Osteoblast (primary cell): ENCODE results near the gene TALDO1. TPM values are rescaled to one million over a fixed set of nuclear protein-coding genes. Genes with fewer than 3 reads are reported as not detected.

Source experiments
- DNase-seq: peaks from one replicate; pipeline ENCODE4 v3.0.0; 2011; ENCODE audit warnings: low spot score, mixed read lengths; ENCODE audit not compliant: insufficient read length; ENCODE audit errors: missing footprints
- H2AFZ ChIP-seq: 2 replicates; pipeline ENCODE4 v1.6.0; 2011; ENCODE audit warnings: mild to moderate bottlenecking, low read length
- H3K27ac ChIP-seq: 2 replicates; pipeline ENCODE4 v1.5.1; 2011; ENCODE audit warnings: mild to moderate bottlenecking, low read depth, low read length, moderate library complexity
- H3K27me3 ChIP-seq: 2 replicates; pipeline ENCODE4 v1.6.0; 2012; ENCODE audit warnings: mild to moderate bottlenecking, control low read depth, inconsistent platforms, low read length, moderate library complexity; ENCODE audit not compliant: insufficient read depth
- H3K36me3 ChIP-seq: 2 replicates; pipeline ENCODE4 v1.5.1; 2011; ENCODE audit warnings: mild to moderate bottlenecking, low read length, control low read depth, moderate library complexity; ENCODE audit not compliant: insufficient read depth
- H3K4me1 ChIP-seq: 2 replicates; pipeline ENCODE4 v1.5.1; 2011; ENCODE audit warnings: mild to moderate bottlenecking, low read length, control low read depth, moderate library complexity; ENCODE audit not compliant: insufficient read depth
- H3K4me2 ChIP-seq: 2 replicates; pipeline ENCODE4 v1.6.0; 2011; ENCODE audit warnings: mild to moderate bottlenecking, low read length; ENCODE audit not compliant: insufficient read depth
- H3K4me3 ChIP-seq: fragments of 200-600 bp; sonication (generic); 3 replicates; pipeline ENCODE4 v1.5.1; 2012; ENCODE audit warnings: mild to moderate bottlenecking, low read length, inconsistent platforms; ENCODE audit not compliant: insufficient read depth
- H3K79me2 ChIP-seq: 2 replicates; pipeline ENCODE4 v1.6.0; 2012; ENCODE audit warnings: mild to moderate bottlenecking, low read length, control low read depth, inconsistent platforms; ENCODE audit not compliant: insufficient read depth
- H3K9me3 ChIP-seq: 2 replicates; pipeline ENCODE4 v1.5.1; 2011; ENCODE audit warnings: low read depth, low read length, control low read depth
- H4K20me1 ChIP-seq: 2 replicates; pipeline ENCODE4 v1.6.0; 2012; ENCODE audit warnings: mild to moderate bottlenecking, low read length, control low read depth; ENCODE audit not compliant: insufficient read depth
- total RNA-seq: library from RNA; depleted of rRNA; stranded (reverse); fragments of >200 nt; gene quantifications from 2 replicates; pipeline ENCODE4 v1.2.3, GENCODE V29; 2012
- TF ChIP-seq, protein P1 (sequence below): IDR thresholded peaks from 2 replicates; pipeline ENCODE4 v1.5.1; 2011; ENCODE audit warnings: mild to moderate bottlenecking, low read depth, low read length, moderate library complexity; ENCODE audit errors: extremely low read depth

TALDO1 gene
- total RNA-seq, 1 donor: 204 TPM

DNA sequence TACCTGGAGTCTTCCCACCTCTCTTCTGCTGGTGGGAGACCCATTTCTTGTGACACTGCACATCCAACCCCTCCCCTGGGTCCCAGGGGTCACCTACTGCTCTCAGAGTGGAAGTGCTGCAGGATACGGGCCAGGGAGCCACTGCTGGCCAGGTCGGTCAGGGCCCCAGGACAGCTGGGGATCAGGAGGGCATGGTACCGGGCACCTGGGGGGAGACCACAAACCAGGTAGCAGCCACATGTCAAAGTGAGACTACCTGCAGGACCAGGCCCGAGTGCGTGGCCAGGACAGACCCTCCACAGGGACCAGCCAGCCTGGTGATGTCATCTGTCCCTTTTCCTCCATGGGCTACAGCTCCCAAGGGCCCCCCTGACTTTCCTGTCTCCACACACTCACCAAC, 26.2 kb downstream of the TALDO1 start:
- H3K4me1 ChIP-seq: peaks cover 20% of the 10 kb centered on the region
- H3K27me3 ChIP-seq: no peaks in the 10 kb centered on the region
- H3K4me2 ChIP-seq: no peak overlapping the region
- H3K79me2 ChIP-seq: peaks cover 80% of the 10 kb centered on the region
- no peak overlapping the region for H3K4me3 ChIP-seq
- no peak overlapping the region for H3K27ac ChIP-seq
- H3K36me3 ChIP-seq: peaks cover 42% of the 10 kb centered on the region
- TF ChIP-seq, protein P1, sequence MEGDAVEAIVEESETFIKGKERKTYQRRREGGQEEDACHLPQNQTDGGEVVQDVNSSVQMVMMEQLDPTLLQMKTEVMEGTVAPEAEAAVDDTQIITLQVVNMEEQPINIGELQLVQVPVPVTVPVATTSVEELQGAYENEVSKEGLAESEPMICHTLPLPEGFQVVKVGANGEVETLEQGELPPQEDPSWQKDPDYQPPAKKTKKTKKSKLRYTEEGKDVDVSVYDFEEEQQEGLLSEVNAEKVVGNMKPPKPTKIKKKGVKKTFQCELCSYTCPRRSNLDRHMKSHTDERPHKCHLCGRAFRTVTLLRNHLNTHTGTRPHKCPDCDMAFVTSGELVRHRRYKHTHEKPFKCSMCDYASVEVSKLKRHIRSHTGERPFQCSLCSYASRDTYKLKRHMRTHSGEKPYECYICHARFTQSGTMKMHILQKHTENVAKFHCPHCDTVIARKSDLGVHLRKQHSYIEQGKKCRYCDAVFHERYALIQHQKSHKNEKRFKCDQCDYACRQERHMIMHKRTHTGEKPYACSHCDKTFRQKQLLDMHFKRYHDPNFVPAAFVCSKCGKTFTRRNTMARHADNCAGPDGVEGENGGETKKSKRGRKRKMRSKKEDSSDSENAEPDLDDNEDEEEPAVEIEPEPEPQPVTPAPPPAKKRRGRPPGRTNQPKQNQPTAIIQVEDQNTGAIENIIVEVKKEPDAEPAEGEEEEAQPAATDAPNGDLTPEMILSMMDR: no peak
- peaks cover 58% of the 10 kb centered on the region for H4K20me1 ChIP-seq
- no peaks in the 10 kb centered on the region for H3K9me3 ChIP-seq
- peak; percentile 62 for DNase-seq
- H2AFZ ChIP-seq: no peak overlapping the region

DNA sequence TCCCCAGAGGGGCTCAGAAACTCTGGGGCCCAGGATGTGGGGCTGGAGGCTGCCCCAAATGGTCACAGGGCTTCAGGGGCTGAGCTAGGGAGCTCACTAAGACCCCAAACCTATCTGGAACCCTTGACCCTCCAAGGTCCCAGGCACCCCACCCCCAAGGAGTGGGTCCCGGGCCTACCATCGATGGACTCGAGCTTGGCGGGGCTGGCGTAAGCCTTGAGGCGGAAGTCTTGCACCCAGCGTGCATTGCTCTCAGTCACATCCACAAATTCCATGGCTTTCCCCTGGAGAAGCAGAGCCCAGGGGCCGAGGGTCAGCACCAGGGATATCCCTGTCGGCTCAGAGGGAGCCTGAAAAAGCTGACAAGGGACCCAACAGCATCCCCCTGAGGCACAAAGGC, 26.6 kb downstream of the TALDO1 start:
- Histone ChIP-seq H3K4me1 (peaks cover 20% of the 10 kb centered on the region), H4K20me1 (peaks cover 58% of the 10 kb centered on the region), H3K9me3 (no peaks in the 10 kb centered on the region), H2AFZ (no peak overlapping the region), H3K79me2 (peaks cover 84% of the 10 kb centered on the region), H3K4me3 (no peak overlapping the region), H3K4me2 (no peak overlapping the region), H3K36me3 (peaks cover 42% of the 10 kb centered on the region), H3K27ac (no peak overlapping the region), H3K27me3 (no peaks in the 10 kb centered on the region)
- DNase-seq: peak; percentile 73
- TF ChIP-seq, protein P1: no peak

DNA sequence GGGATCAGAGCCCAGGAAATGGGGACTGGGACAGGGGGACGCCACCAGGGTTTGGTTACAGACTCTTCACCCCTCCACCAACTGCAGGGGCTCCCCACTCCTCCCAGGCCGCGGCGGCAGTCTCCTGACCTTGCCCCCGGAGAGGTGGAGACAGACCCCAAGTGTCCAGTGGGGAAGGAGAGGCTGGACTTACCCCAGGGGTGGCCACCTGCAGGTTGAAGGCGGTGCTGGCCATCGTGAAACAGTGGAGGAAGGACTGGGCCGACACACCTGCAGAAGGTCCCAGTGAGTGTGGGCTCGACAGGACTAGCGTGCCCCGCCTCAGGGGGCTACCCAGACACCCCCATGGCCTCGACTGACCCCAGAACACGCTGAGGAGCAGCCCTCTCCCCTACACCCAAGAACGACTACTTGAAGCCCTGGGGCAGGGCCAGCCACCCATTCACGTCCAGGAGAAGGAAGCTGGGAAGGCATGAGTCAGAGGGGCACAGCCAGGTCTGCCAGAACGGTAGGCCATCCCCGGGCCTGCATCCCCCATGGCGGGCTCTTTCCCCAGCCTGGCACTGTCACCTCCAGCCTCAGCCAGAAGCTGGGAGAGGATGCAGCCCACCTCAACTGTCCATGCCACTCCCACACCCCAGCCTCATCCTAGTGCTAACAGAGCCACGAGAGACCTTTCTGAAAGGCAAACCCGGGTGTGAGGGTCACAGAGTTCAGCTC, 27.8 kb downstream of the TALDO1 start:
- Histone ChIP-seq H3K9me3 (no peaks in the 10 kb centered on the region), H3K79me2 (peaks cover 95% of the 10 kb centered on the region), H3K4me1 (peaks cover 20% of the 10 kb centered on the region), H3K4me3 (peak overlapping the region; percentile 88), H3K27me3 (no peaks in the 10 kb centered on the region), H4K20me1 (peaks cover 63% of the 10 kb centered on the region), H3K36me3 (peaks cover 43% of the 10 kb centered on the region), H2AFZ (no peak overlapping the region), H3K27ac (peak overlapping the region; percentile 37), H3K4me2 (peak overlapping the region; percentile 91)
- TF ChIP-seq, protein P1: no peak
- DNase-seq: peak; percentile 97

DNA sequence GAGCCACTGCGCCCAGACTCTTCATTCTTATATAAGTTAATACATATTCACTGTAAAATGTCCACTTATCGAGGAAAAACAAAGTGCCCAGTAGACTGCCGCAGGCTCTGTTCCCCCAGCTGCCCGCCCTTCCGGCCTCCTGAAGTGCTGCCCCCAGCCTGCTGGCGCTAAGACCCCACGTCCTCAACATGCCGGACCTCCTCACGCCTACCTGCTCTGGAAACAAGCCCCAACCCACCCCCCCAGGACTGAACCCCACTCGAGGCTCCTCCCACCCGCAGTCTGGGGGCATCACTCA, 28.9 kb downstream of the TALDO1 start:
- peaks cover 20% of the 10 kb centered on the region for H3K4me1 ChIP-seq
- peaks cover 90% of the 10 kb centered on the region for H3K79me2 ChIP-seq
- H3K27ac ChIP-seq: peak overlapping the region; percentile 48
- H3K4me3 ChIP-seq: peak overlapping the region; percentile 88
- peak overlapping the region; percentile 91 for H3K4me2 ChIP-seq
- no peaks in the 10 kb centered on the region for H3K27me3 ChIP-seq
- H3K36me3 ChIP-seq: peaks cover 38% of the 10 kb centered on the region
- DNase-seq: no peak
- peaks cover 57% of the 10 kb centered on the region for H4K20me1 ChIP-seq
- no peak overlapping the region for H2AFZ ChIP-seq
- H3K9me3 ChIP-seq: no peaks in the 10 kb centered on the region
- TF ChIP-seq, protein P1: no peak
